H9 (cell line): ENCODE data around the gene TOMM22. TPM values are rescaled to one million over a fixed set of nuclear protein-coding genes. Genes with fewer than 3 reads are reported as not detected.

Experiments used
- DNase-seq: peaks from one replicate; pipeline ENCODE4 v3.0.0-alpha.2; 2017
- H2AFZ ChIP-seq: one replicate; pipeline ENCODE4 v1.6.1; 2013; ENCODE audit warnings: mild to moderate bottlenecking, low read length, control low read depth, moderate library complexity
- H2AK5ac ChIP-seq: 2 replicates; pipeline ENCODE4 v1.6.1; 2013; ENCODE audit warnings: low read length, control low read depth, mixed read lengths; ENCODE audit not compliant: insufficient read length
- H2BK120ac ChIP-seq: one replicate; pipeline ENCODE4 v1.6.1; 2013; ENCODE audit warnings: low read depth, mild to moderate bottlenecking, low read length, control low read depth, inconsistent platforms; ENCODE audit not compliant: poor library complexity, severe bottlenecking
- H2BK12ac ChIP-seq: 2 replicates; pipeline ENCODE4 v1.6.1; 2013; ENCODE audit warnings: low read length, control low read depth, mixed read lengths, low read depth; ENCODE audit not compliant: insufficient read length
- H2BK15ac ChIP-seq: 2 replicates; pipeline ENCODE4 v1.6.1; 2013; ENCODE audit warnings: low read depth, low read length, control low read depth
- H2BK20ac ChIP-seq: one replicate; pipeline ENCODE4 v1.6.1; 2013; ENCODE audit warnings: low read depth, mild to moderate bottlenecking, low read length, control low read depth, inconsistent platforms; ENCODE audit not compliant: poor library complexity, severe bottlenecking
- H2BK5ac ChIP-seq: 2 replicates; pipeline ENCODE4 v1.6.1; 2013; ENCODE audit warnings: low read length, control low read depth, mixed read lengths; ENCODE audit not compliant: insufficient read length
- H3K14ac ChIP-seq: 2 replicates; pipeline ENCODE4 v1.6.1; 2013; ENCODE audit warnings: low read length, control low read depth; ENCODE audit not compliant: insufficient read depth
- H3K18ac ChIP-seq: 2 replicates; pipeline ENCODE4 v1.6.1; 2013; ENCODE audit warnings: low read depth, mild to moderate bottlenecking, mixed read lengths, low read length, control low read depth; ENCODE audit not compliant: insufficient read length
- H3K23ac ChIP-seq: 2 replicates; pipeline ENCODE4 v1.6.1; 2013; ENCODE audit warnings: low read length, control low read depth, mixed read lengths, low read depth; ENCODE audit not compliant: insufficient read length
- H3K23me2 ChIP-seq: 2 replicates; pipeline ENCODE4 v1.6.1; 2013; ENCODE audit warnings: low read depth, mild to moderate bottlenecking, mixed read lengths, low read length, control low read depth; ENCODE audit not compliant: insufficient read length, poor library complexity, severe bottlenecking
- H3K27ac ChIP-seq: 2 replicates; pipeline ENCODE4 v1.5.1; 2013; ENCODE audit warnings: low read length, control low read depth, mixed read lengths, low read depth; ENCODE audit not compliant: insufficient read length
- H3K27me3 ChIP-seq: 2 replicates; pipeline ENCODE4 v1.6.1; 2013; ENCODE audit warnings: low read length, control low read depth, inconsistent platforms; ENCODE audit not compliant: insufficient read depth
- H3K4ac ChIP-seq: 2 replicates; pipeline ENCODE4 v1.6.1; 2013; ENCODE audit warnings: low read depth, mild to moderate bottlenecking, control low read depth, inconsistent platforms, low read length, moderate library complexity
- H3K4me1 ChIP-seq: 2 replicates; pipeline ENCODE4 v1.6.1; 2013; ENCODE audit warnings: low read length, control low read depth, inconsistent platforms; ENCODE audit not compliant: insufficient read depth
- H3K4me2 ChIP-seq: 2 replicates; pipeline ENCODE4 v1.6.1; 2013; ENCODE audit warnings: low read length, control low read depth, mixed read lengths; ENCODE audit not compliant: insufficient read length, insufficient read depth
- H3K56ac ChIP-seq: 2 replicates; pipeline ENCODE4 v1.6.1; 2013; ENCODE audit warnings: low read depth, mild to moderate bottlenecking, mixed read lengths, low read length, control low read depth; ENCODE audit not compliant: insufficient read length
- H3K79me1 ChIP-seq: 2 replicates; pipeline ENCODE4 v1.6.1; 2013; ENCODE audit warnings: low read depth, mild to moderate bottlenecking, moderate library complexity, low read length, control low read depth, inconsistent platforms; ENCODE audit not compliant: insufficient read depth, poor library complexity, severe bottlenecking
- H3K79me2 ChIP-seq: 2 replicates; pipeline ENCODE4 v1.6.1; 2013; ENCODE audit warnings: low read length, control low read depth, inconsistent platforms; ENCODE audit not compliant: insufficient read depth
- H3K9ac ChIP-seq: 2 replicates; pipeline ENCODE4 v1.6.1; 2013; ENCODE audit warnings: low read length, control low read depth, mixed read lengths; ENCODE audit not compliant: insufficient read length; ENCODE audit errors: extremely low read depth
- H3K9me3 ChIP-seq: one replicate; pipeline ENCODE4 v1.6.1; 2013; ENCODE audit warnings: low read depth, low read length, inconsistent platforms; ENCODE audit not compliant: control insufficient read depth
- H3T11ph ChIP-seq: one replicate; pipeline ENCODE4 v1.6.1; 2013; ENCODE audit warnings: mild to moderate bottlenecking, low read length, control low read depth, inconsistent platforms
- H4K20me1 ChIP-seq: one replicate; pipeline ENCODE4 v1.6.1; 2013; ENCODE audit not compliant: control insufficient read depth, insufficient read length, insufficient read depth
- H4K5ac ChIP-seq: 2 replicates; pipeline ENCODE4 v1.6.1; 2013; ENCODE audit warnings: low read depth, mild to moderate bottlenecking, mixed read lengths, low read length, control low read depth; ENCODE audit not compliant: insufficient read length
- H4K8ac ChIP-seq: replicated peaks from 2 replicates; pipeline ENCODE4 v1.6.1; 2013; ENCODE audit warnings: low read length, control low read depth, mixed read lengths, low read depth; ENCODE audit not compliant: insufficient read length
- H4K91ac ChIP-seq: 2 replicates; pipeline ENCODE4 v1.6.1; 2013; ENCODE audit warnings: low read depth, mild to moderate bottlenecking, moderate library complexity, mixed read lengths, low read length, control low read depth; ENCODE audit not compliant: insufficient read length
- H3K27ac Mint-ChIP-seq, 3 experiments: 2 replicates in 2 of 3; 3 replicates in 1 of 3; pipeline ENCODE4 v1.8.0; 2020 to 2021; ENCODE audit warnings: mixed read lengths in 3 of 3, mild to moderate bottlenecking in 1 of 3, moderate library complexity in 1 of 3
- H3K27me3 Mint-ChIP-seq: 2 replicates; pipeline ENCODE4 v1.8.0; 2021; ENCODE audit warnings: low read depth, mild to moderate bottlenecking, moderate library complexity, mixed read lengths
- H3K36me3 Mint-ChIP-seq, 3 experiments: 2 replicates in 2 of 3; 3 replicates in 1 of 3; pipeline ENCODE4 v1.8.0; 2020 to 2021; ENCODE audit warnings: low read depth in 3 of 3, mixed read lengths in 3 of 3; ENCODE audit not compliant: insufficient read depth in 1 of 3
- H3K4me1 Mint-ChIP-seq, 2 experiments: 2 replicates each; pipeline ENCODE4 v1.8.0; 2020; ENCODE audit warnings: mixed read lengths in 2 of 2
- H3K4me3 Mint-ChIP-seq, 2 experiments: 2 replicates in 1 of 2; 3 replicates in 1 of 2; pipeline ENCODE4 v1.8.0; 2020 to 2021; ENCODE audit warnings: mild to moderate bottlenecking in 2 of 2, mixed read lengths in 2 of 2, moderate library complexity in 1 of 2
- H3K9me3 Mint-ChIP-seq, 2 experiments: 2 replicates in 1 of 2; 3 replicates in 1 of 2; pipeline ENCODE4 v1.8.0; 2020; ENCODE audit warnings: mild to moderate bottlenecking in 2 of 2, mixed read lengths in 2 of 2, moderate library complexity in 1 of 2
- CTCF ChIP-seq: fragments of 200-600 bp; sonication (generic); conservative IDR thresholded peaks from 3 replicates; pipeline ENCODE4 v1.8.0; 2021; ENCODE audit warnings: antibody characterized with exemption, mild to moderate bottlenecking
- WGBS: extraction: QIAGEN DNeasy Blood & Tissue Kit; methylation state at CpG from one replicate; pipeline ENCODE4 v1.1.7; 2013; ENCODE audit warnings: missing lambda C conversion rate, low lambda C conversion rate, mixed read lengths; ENCODE audit not compliant: insufficient read length; ENCODE audit errors: extremely low coverage; 5-methylcytosine and 5-hydroxymethylcytosine counted together
- total RNA-seq: library from RNA; stranded (reverse); gene quantifications from 2 replicates; pipeline ENCODE4 v1.2.1, GENCODE V29; 2021

TOMM22 gene
- total RNA-seq, 1 experiment from 2014 or later: 128 TPM

- Histone ChIP-seq H3K27ac (no peak overlapping the region), H3K4me2 (no peak overlapping the region), H3K27me3 (no peaks in the 10 kb centered on the region), H3K9me3 (no peaks in the 10 kb centered on the region), H3K4me1 (no peaks in the 10 kb centered on the region), H2AFZ (no peak overlapping the region), H3K23ac (no peak overlapping the region), H3T11ph (no peak overlapping the region), H2BK5ac (no peak overlapping the region), H4K91ac (no peak overlapping the region), H2AK5ac (no peak overlapping the region), H2BK12ac (no peak overlapping the region), H3K79me2 (no peaks in the 10 kb centered on the region), H3K79me1 (no peaks in the 10 kb centered on the region), H3K4ac (no peak overlapping the region), H2BK20ac (no peak overlapping the region), H3K9ac (no peak overlapping the region), H3K18ac (no peak overlapping the region), H4K20me1 (no peaks in the 10 kb centered on the region), H3K14ac (no peak overlapping the region), H2BK15ac (no peak overlapping the region), H3K56ac (no peak overlapping the region), H2BK120ac (no peak overlapping the region), H4K5ac (no peak overlapping the region), H3K23me2 (no peaks in the 10 kb centered on the region), H4K8ac (no peak overlapping the region)
- no peak for TF ChIP-seq CTCF
- peaks cover 41 to 86% (median 78%) of the 10 kb centered on the region in 3 experiments; a peak in 6 of 7 replicates for H3K36me3 Mint-ChIP-seq
- H3K9me3 Mint-ChIP-seq: no peaks in the 10 kb centered on the region
- H3K27me3 Mint-ChIP-seq: no peaks in the 10 kb centered on the region
- no peak overlapping the region for H3K4me3 Mint-ChIP-seq
- whole genome bisulfite sequencing: no CpG with 5 or more reads among the region's 7 CpGs
- no peaks in the 10 kb centered on the region for H3K4me1 Mint-ChIP-seq
- peak overlapping the region in 1 of 3 experiments; percentile 57; a peak in 1 of 7 replicates for H3K27ac Mint-ChIP-seq
- no peak for DNase-seq
Observed at GRCh38 chr22:38724176-38724575, 42.4 kb downstream of the TOMM22 start.
